Measurements from ENCODE around the gene SLC38A1. TPM values are rescaled to one million over a fixed set of nuclear protein-coding genes. Genes with fewer than 3 reads are reported as not detected.
A peak's percentile ranks its signal among the peaks of the same experiment; 100 is the strongest.

SLC38A1 gene
- total and polyA plus RNA-seq, 11 donors = 41.5 to 250 (median 157) TPM

DNA sequence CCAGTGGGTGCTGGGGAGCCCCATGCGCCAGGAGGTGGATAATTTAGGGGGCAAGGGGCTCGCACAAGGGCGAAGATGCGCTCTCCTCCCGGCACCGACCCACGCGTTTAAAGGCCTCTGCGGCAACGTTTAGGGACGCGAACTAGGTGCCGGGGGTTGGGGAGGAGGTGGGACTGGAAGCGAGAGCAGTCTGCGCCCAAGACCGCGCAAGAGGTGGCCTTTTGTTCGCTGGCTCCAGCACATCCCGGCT is 1.3 kb downstream of the SLC38A1 start:
- H3K4me1 ChIP-seq = peaks cover 0 to 70% (median 24%) of the 10 kb centered on the region in 12 donors
- H3K36me3 ChIP-seq = no peaks in the 10 kb centered on the region
- H3K27me3 ChIP-seq = peaks cover 0 to 37% (median 0%) of the 10 kb centered on the region in 9 donors
- intact Hi-C loops (cut with DNase I) = loop anchor here in 6 of 10 donors (5.0 to 10.0 kb wide), 5 partner anchors 53 to 113 kb away; partner anchors contain the start of gene SLC38A2 (in 1 of the 6)
- no peak for DNase-seq
- TF ChIP-seq, protein P1, sequence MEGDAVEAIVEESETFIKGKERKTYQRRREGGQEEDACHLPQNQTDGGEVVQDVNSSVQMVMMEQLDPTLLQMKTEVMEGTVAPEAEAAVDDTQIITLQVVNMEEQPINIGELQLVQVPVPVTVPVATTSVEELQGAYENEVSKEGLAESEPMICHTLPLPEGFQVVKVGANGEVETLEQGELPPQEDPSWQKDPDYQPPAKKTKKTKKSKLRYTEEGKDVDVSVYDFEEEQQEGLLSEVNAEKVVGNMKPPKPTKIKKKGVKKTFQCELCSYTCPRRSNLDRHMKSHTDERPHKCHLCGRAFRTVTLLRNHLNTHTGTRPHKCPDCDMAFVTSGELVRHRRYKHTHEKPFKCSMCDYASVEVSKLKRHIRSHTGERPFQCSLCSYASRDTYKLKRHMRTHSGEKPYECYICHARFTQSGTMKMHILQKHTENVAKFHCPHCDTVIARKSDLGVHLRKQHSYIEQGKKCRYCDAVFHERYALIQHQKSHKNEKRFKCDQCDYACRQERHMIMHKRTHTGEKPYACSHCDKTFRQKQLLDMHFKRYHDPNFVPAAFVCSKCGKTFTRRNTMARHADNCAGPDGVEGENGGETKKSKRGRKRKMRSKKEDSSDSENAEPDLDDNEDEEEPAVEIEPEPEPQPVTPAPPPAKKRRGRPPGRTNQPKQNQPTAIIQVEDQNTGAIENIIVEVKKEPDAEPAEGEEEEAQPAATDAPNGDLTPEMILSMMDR (IDR thresholded peaks at IDR 0.05) = no peak
- TF ChIP-seq POLR2A (IDR thresholded peaks at IDR 0.05) = no peak
- peak overlapping the region; percentile 47 to 91 (median 78) for H3K27ac ChIP-seq
- WGBS, 4 donors = 0 to 5% (median 2%) methylated on average over 2 to 19 of the region's 19 CpGs
- peak overlapping the region; percentile 44 to 75 (median 64) for H3K4me3 ChIP-seq
- peak in 3 of 4 donors; percentile 4 to 19 (median 14) for ATAC-seq
- H3K9me3 ChIP-seq = no peaks in the 10 kb centered on the region

DNA sequence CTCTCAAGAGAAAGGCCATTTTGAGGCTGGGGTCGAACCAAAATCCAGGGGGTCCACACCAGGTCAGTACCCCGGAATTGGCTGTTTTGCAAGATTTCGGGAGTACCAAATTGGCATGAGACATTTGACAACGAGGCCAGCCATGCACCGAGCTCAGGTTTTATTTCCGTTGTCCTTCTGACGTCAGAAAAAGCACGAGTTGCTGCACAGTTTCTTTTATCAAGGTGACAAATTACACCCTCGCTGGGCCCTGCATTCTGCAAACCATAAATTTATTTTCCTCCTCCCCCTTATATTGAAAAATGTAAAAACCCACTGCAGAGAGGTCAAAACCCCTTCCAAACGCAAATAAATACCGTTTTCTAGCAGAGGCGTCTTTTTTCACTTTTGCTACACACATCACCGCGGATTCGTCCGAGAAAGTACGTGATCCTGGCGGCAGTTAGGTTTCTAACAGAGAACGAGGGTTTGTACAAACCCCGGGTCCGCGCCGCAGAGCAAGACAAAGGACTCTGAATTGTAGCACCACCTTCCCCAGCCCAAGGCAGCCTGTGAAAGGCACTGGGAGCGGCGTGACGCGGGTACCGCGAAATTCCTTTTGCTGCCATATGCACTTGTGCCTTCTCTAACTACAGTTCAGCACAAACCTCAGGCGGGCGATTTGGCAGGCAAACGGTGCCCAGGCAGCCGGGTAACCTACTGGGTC is 1.8 kb downstream of the SLC38A1 start:
- peak; percentile 30 to 57 (median 48) for ATAC-seq
- DNase-seq = peak; percentile 39 to 72 (median 64)
- TF ChIP-seq, protein P1 (IDR thresholded peaks at IDR 0.05) = no peak
- no peak for TF ChIP-seq POLR2A (IDR thresholded peaks at IDR 0.05)
- Histone ChIP-seq H3K27ac (peak overlapping the region; percentile 47 to 91 (median 78)), H3K27me3 (peaks cover 0 to 37% (median 0%) of the 10 kb centered on the region in 9 donors), H3K36me3 (no peaks in the 10 kb centered on the region), H3K4me1 (peaks cover 0 to 74% (median 24%) of the 10 kb centered on the region in 12 donors), H3K4me3 (peak overlapping the region; percentile 44 to 75 (median 64)), H3K9me3 (no peaks in the 10 kb centered on the region)
- 6 to 11% (median 9%) methylated on average over 25 to 33 of the region's 33 CpGs for WGBS, 4 donors
- intact Hi-C loops (cut with DNase I) = loop anchor here in 6 of 10 donors (5.0 to 10.0 kb wide), 5 partner anchors 52 to 112 kb away; partner anchors contain the start of gene SLC38A2 (in 1 of the 6)

DNA sequence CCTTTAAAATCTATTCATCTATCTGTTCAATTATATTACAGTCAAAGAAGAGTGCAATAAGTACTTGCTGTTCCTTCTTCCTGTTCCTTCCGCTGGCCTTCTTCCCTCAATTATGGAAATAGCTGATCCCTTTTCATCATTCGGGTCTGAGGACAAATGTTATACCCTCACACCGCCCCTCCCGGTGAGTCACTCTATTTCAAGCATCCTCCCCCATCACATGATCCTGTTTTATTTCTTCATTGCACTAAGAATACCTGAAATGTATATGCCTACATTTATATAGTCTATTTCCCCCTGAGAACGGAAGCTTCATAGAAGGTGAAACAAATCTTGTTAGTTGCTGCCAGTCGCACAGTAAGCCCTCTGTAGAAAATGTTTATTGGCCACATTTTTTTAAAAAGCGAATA is 2.5 kb downstream of the SLC38A1 start:
- DNase-seq = no peak
- ATAC-seq = no peak

DNA sequence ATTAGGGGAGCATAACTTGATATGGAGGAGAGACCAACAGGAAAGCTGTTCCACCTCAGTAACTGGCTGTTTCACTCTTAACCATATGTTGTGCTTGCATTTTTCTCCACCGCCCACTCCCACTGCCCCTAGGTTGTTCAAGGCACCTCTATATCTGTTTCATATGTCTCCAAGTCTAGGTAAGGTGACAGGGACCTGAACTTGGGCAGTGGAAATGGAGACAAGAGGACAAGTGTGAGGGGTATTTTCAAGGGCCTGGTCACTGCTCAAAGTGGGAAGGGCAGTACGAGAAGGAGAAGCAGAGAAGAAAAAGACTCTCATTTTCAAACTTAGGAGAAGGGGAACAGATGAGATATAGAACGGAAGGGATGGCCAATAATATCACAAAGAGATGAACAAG is 3.1 kb downstream of the SLC38A1 start:
- H3K27ac ChIP-seq = peak overlapping the region in 11 of 12 donors; percentile 19 to 91 (median 78)
- intact Hi-C loops (cut with DNase I) = loop anchor here in 7 of 10 donors (2.0 to 10.0 kb wide), 6 partner anchors 51 to 111 kb away; partner anchors contain the start of gene SLC38A2 (in 1 of the 7)
- peak overlapping the region in 9 of 12 donors; percentile 6 to 75 (median 63) for H3K4me3 ChIP-seq
- 59 to 76% (median 75%) methylated on average over 3 of the region's 3 CpGs for WGBS, 4 donors
- no peaks in the 10 kb centered on the region for H3K9me3 ChIP-seq
- H3K4me1 ChIP-seq = peaks cover 0 to 78% (median 31%) of the 10 kb centered on the region in 12 donors
- no peak for TF ChIP-seq POLR2A (IDR thresholded peaks at IDR 0.05)
- TF ChIP-seq, protein P1 (IDR thresholded peaks at IDR 0.05) = no peak
- DNase-seq (no peak), ATAC-seq (no peak)
- H3K36me3 ChIP-seq = no peaks in the 10 kb centered on the region
- peaks cover 0 to 37% (median 0%) of the 10 kb centered on the region in 9 donors for H3K27me3 ChIP-seq

More for the DNA sequence above, 2.5 kb downstream of the SLC38A1 start:
- Histone ChIP-seq H3K4me1 (peaks cover 0 to 78% (median 27%) of the 10 kb centered on the region in 12 donors), H3K9me3 (no peaks in the 10 kb centered on the region), H3K27me3 (peaks cover 0 to 37% (median 0%) of the 10 kb centered on the region in 9 donors), H3K4me3 (peak overlapping the region; percentile 15 to 75 (median 64)), H3K27ac (peak overlapping the region; percentile 47 to 91 (median 78)), H3K36me3 (no peaks in the 10 kb centered on the region)
- TF ChIP-seq, protein P1 (IDR thresholded peaks at IDR 0.05) = no peak
- TF ChIP-seq POLR2A (IDR thresholded peaks at IDR 0.05) = no peak
- intact Hi-C loops (cut with DNase I) = loop anchor here in 6 of 10 donors (5.0 to 10.0 kb wide), 5 partner anchors 52 to 112 kb away; partner anchors contain the start of gene SLC38A2 (in 1 of the 6)
- 26 to 46% (median 40%) methylated on average over 7 of the region's 7 CpGs for WGBS, 4 donors
